ENCODE data around the gene APBA2. TPM values are rescaled to one million over a fixed set of nuclear protein-coding genes. Genes with fewer than 3 reads are reported as not detected.

The APBA2 gene
- total and polyA plus RNA-seq, 2 of the 13 experiments (the other 11 are each of a cell fraction or from before 2014, with no cell fraction given): 0.62 to 2.3 TPM

DNA sequence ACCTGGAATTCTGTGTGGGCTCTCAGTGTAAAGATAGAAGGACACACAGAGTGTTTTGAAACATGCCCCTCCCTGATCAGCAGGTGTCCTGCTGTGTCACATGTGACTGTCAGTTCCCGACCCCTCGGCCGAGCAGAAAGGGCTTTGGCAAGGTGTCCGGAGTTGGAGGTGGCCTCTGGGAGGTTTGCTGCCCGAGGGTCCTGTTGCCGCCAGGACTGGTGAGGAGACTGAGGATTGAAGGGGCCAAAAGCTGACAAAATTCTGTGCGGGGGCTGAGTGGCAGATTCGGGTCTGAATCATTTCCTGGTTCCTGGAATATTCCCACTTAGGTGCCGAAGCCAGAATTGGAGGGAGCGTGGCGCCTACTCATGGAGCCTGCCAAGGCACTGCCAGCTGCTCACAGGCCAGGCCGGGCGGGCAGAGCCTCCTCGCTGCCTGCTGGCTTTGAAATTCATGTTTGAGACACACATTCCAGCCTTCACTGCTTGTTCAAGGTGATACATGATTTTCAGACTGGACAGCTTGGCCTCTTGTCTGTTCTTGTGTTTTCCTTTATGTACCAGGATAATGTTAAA lies 83.8 kb downstream of the APBA2 start (continued):
- TF ChIP-seq NAIF1 (CRISPR knock-in tag; IDR thresholded peaks at IDR 0.05; ENCODE audit: borderline replicate concordance): no peak

DNA sequence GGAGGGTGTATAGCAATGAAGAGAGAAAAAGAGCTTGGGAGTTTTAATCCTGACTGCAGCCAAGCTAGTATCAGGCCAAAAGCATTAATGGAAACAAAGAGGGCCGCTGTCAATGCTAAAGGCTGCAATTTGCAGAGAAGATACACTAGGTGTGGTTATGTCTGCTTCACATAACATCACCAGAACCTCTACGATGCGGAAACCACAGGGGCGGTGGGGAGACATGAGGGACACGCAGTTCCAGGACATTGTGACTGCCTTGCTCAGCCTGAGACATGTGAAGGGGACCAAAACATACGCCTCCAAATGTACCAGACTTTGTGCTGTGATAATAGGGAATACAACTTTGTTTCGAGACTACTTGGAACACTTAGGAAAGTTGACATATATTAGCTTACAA lies 88.4 kb downstream of the APBA2 start:
- no TSS peak for BruUV-seq (replicated peaks)
- intact Hi-C loops (cut with micrococcal nuclease; ENCODE audit: unreplicated experiment): loop anchor here (10.0 kb wide), 1 partner anchor 59 kb away; no protein-coding TSS in a partner anchor
- no peaks in the 10 kb centered on the region for H4K20me1 ChIP-seq (ENCODE audit: insufficient read depth, low read length)
- ChIA-PET CTCF (ENCODE audit: low intra/inter-chr PET ratio, low total read pairs) (no interaction called here), POLR2A (no interaction called here)
- no peak overlapping the region for H3K27ac ChIP-seq (ENCODE audit: extremely low read length, insufficient read depth, low read length)
- H3K79me2 ChIP-seq (ENCODE audit: insufficient read depth, low read length): no peaks in the 10 kb centered on the region
- no peaks in the 10 kb centered on the region for H3K9me3 ChIP-seq (ENCODE audit: low read length)
- H3K4me2 ChIP-seq (ENCODE audit: low read depth, low read length): no peak overlapping the region
- TF ChIP-seq ZMYM4 (CRISPR knock-in tag; IDR thresholded peaks at IDR 0.05) (no peak), ZBTB7A (CRISPR knock-in tag; IDR thresholded peaks at IDR 0.05) (no peak), HOXA3 (CRISPR knock-in tag; IDR thresholded peaks at IDR 0.05) (no peak), ZNF878 (CRISPR knock-in tag; IDR thresholded peaks at IDR 0.05) (no peak), ZNF766 (CRISPR knock-in tag; IDR thresholded peaks at IDR 0.05; ENCODE audit: borderline replicate concordance) (no peak)
- TF ChIP-seq, protein P1, sequence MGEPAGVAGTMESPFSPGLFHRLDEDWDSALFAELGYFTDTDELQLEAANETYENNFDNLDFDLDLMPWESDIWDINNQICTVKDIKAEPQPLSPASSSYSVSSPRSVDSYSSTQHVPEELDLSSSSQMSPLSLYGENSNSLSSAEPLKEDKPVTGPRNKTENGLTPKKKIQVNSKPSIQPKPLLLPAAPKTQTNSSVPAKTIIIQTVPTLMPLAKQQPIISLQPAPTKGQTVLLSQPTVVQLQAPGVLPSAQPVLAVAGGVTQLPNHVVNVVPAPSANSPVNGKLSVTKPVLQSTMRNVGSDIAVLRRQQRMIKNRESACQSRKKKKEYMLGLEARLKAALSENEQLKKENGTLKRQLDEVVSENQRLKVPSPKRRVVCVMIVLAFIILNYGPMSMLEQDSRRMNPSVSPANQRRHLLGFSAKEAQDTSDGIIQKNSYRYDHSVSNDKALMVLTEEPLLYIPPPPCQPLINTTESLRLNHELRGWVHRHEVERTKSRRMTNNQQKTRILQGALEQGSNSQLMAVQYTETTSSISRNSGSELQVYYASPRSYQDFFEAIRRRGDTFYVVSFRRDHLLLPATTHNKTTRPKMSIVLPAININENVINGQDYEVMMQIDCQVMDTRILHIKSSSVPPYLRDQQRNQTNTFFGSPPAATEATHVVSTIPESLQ (CRISPR knock-in tag; conservative IDR thresholded peaks at IDR 0.05): no peak
- TF ChIP-seq, protein P2, sequence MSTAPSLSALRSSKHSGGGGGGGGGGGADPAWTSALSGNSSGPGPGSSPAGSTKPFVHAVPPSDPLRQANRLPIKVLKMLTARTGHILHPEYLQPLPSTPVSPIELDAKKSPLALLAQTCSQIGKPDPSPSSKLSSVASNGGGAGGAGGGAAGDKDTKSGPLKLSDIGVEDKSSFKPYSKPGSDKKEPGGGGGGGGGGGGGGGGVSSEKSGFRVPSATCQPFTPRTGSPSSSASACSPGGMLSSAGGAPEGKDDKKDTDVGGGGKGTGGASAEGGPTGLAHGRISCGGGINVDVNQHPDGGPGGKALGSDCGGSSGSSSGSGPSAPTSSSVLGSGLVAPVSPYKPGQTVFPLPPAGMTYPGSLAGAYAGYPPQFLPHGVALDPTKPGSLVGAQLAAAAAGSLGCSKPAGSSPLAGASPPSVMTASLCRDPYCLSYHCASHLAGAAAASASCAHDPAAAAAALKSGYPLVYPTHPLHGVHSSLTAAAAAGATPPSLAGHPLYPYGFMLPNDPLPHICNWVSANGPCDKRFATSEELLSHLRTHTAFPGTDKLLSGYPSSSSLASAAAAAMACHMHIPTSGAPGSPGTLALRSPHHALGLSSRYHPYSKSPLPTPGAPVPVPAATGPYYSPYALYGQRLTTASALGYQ (CRISPR knock-in tag; IDR thresholded peaks at IDR 0.05): no peak
- no peaks in the 10 kb centered on the region for H3K4me1 ChIP-seq (ENCODE audit: insufficient read depth, low read length)
- no peak overlapping the region for H3K9ac ChIP-seq (ENCODE audit: insufficient read depth, low read depth, low read length)
- no peak for DNase-seq (ENCODE audit: low spot score)
- H3K27me3 ChIP-seq (ENCODE audit: control insufficient read depth in 1 of 2, insufficient read depth in 2 of 2, low read length in 2 of 2): no peaks in the 10 kb centered on the region; a peak in 1 of 5 replicates
- H3K36me3 ChIP-seq (replicated peaks in 1 of 2; ENCODE audit: control insufficient read depth in 1 of 2, insufficient read depth in 2 of 2, low read length in 2 of 2): no peaks in the 10 kb centered on the region
- no peak overlapping the region for H3K4me3 ChIP-seq (replicated peaks in 1 of 3; ENCODE audit: insufficient read depth in 1 of 3, low read depth in 2 of 3, low read length in 3 of 3)
- ATAC-seq: no peak
- WGBS (ENCODE audit: low lambda C conversion rate): 60% methylated on average over 7 of the region's 7 CpGs
- no peak for FAIRE-seq
- in situ Hi-C loops (cut with HindIII; ENCODE audit: extremely low pct_ligation_motif_present, low pct_unique_long_range_greater_than_20kb): no loop called here
- no peak overlapping the region for H2AFZ ChIP-seq (ENCODE audit: low read length)

Measured in HepG2 (cell line).